ENCODE results near the gene MAP7D1.

GRCh38 chr1:36211307-36211706 is 55.3 kb downstream of the MAP7D1 start:
- no peak for TF ChIP-seq ZBTB33 (IDR thresholded peaks at IDR 0.05; ENCODE audit: borderline replicate concordance, low read depth)
- TF ChIP-seq YY1 (IDR thresholded peaks at IDR 0.05; ENCODE audit: low read depth) = no peak
- no peak for TF ChIP-seq POLR2AphosphoS5 (IDR thresholded peaks at IDR 0.05; ENCODE audit: low read depth, low read length)
- no peak for TF ChIP-seq GABPA (IDR thresholded peaks at IDR 0.05; ENCODE audit: low read depth)
- no peak for TF ChIP-seq FOXJ3 (CRISPR knock-in tag; IDR thresholded peaks at IDR 0.05)
- no peak for TF ChIP-seq EZH2phosphoT487 (IDR thresholded peaks at IDR 0.05; ENCODE audit: borderline replicate concordance, low read depth)
- no peak for TF ChIP-seq TAF1 (IDR thresholded peaks at IDR 0.05; ENCODE audit: borderline replicate concordance, low read depth, low read length)
- no peak for TF ChIP-seq CTCF (IDR thresholded peaks at IDR 0.05)
- no peak for TF ChIP-seq JUND (IDR thresholded peaks at IDR 0.05)
- TF ChIP-seq EP300 (IDR thresholded peaks at IDR 0.05; ENCODE audit: borderline replicate concordance in 1 of 2, low read depth in 1 of 2, low read length in 1 of 2) = no peak
- TF ChIP-seq RAD21 (IDR thresholded peaks at IDR 0.05; ENCODE audit: low read length) = no peak
- no peak for TF ChIP-seq SMC3 (IDR thresholded peaks at IDR 0.05; ENCODE audit: low read depth, low read length)
- TF ChIP-seq RFX5 (IDR thresholded peaks at IDR 0.05; ENCODE audit: low read length) = no peak
- TF ChIP-seq PBX3 (IDR thresholded peaks at IDR 0.05) = no peak

Measured in SK-N-SH (cell line).